HG03135 (cell line): Measurements from ENCODE around the gene RSBN1L.

ENCODE experiments used
- ATAC-seq: cut with Tn5 transposase; IDR thresholded peaks from one replicate; pipeline ENCODE4 v1.9.1; 2021; ENCODE audit warnings: mild to moderate bottlenecking, moderate library complexity; ENCODE audit not compliant: unreplicated experiment

RSBN1L gene

GRCh38 chr7:77727936-77728701, 31.9 kb downstream of the RSBN1L start:
- no peak for ATAC-seq

GRCh38 chr7:77729574-77730348, 33.5 kb downstream of the RSBN1L start:
- no peak for ATAC-seq

GRCh38 chr7:77731716-77732115, 35.5 kb downstream of the RSBN1L start:
- ATAC-seq: no peak

GRCh38 chr7:77734659-77735421, 38.6 kb downstream of the RSBN1L start:
- no peak for ATAC-seq

- no peak for ATAC-seq
Measured at GRCh38 chr7:77735457-77735856, 39.2 kb downstream of the RSBN1L start.

- no peak for ATAC-seq
Measured at GRCh38 chr7:77736991-77737390, 40.7 kb downstream of the RSBN1L start.

GRCh38 chr7:77738382-77738781, 42.1 kb downstream of the RSBN1L start:
- no peak for ATAC-seq

- no peak for ATAC-seq
Measured at GRCh38 chr7:77738871-77739270, 42.6 kb downstream of the RSBN1L start.

GRCh38 chr7:77740257-77740656, 44.0 kb downstream of the RSBN1L start:
- no peak for ATAC-seq

GRCh38 chr7:77743518-77743917, 47.3 kb downstream of the RSBN1L start:
- ATAC-seq: no peak

- no peak for ATAC-seq
Measured at GRCh38 chr7:77745746-77746145, 49.5 kb downstream of the RSBN1L start.

- no peak for ATAC-seq
Measured at GRCh38 chr7:77746164-77746823, 50.0 kb downstream of the RSBN1L start.

- no peak for ATAC-seq
Measured at GRCh38 chr7:77746824-77747165, 50.5 kb downstream of the RSBN1L start.

GRCh38 chr7:77747178-77747577, 50.9 kb downstream of the RSBN1L start:
- ATAC-seq: no peak

- ATAC-seq: no peak
Measured at GRCh38 chr7:77747718-77748117, 51.5 kb downstream of the RSBN1L start.

- ATAC-seq: no peak
Measured at GRCh38 chr7:77752016-77752415, 55.8 kb downstream of the RSBN1L start.

- ATAC-seq: no peak
Measured at GRCh38 chr7:77753173-77753572, 56.9 kb downstream of the RSBN1L start.

- peak; percentile 87 for ATAC-seq
Measured at GRCh38 chr7:77757589-77757988, 61.3 kb downstream of the RSBN1L start.

GRCh38 chr7:77759294-77759889, 63.1 kb downstream of the RSBN1L start:
- no peak for ATAC-seq

- ATAC-seq: no peak
Measured at GRCh38 chr7:77760809-77761453, 64.7 kb downstream of the RSBN1L start.
